Left ventricle myocardium inferior (tissue), 1 donor: ENCODE results near the gene DCAF8. TPM values are rescaled to one million over a fixed set of nuclear protein-coding genes. Genes with fewer than 3 reads are reported as not detected.

Experiments
- DNase-seq: peaks from one replicate; pipeline ENCODE4 v3.0.0-alpha.2; 2020
- H3K27ac ChIP-seq: fragments of 200-600 bp; replicated peaks from 2 replicates; pipeline ENCODE4 v1.8.0; 2021
- H3K27me3 ChIP-seq: fragments of 200-600 bp; 2 replicates; pipeline ENCODE4 v1.8.0; 2021; ENCODE audit warnings: low read depth
- H3K36me3 ChIP-seq: fragments of 200-600 bp; 2 replicates; pipeline ENCODE4 v1.8.0; 2021
- H3K4me1 ChIP-seq: fragments of 200-600 bp; 2 replicates; pipeline ENCODE4 v1.8.0; 2021
- H3K4me3 ChIP-seq: fragments of 200-600 bp; 2 replicates; pipeline ENCODE4 v1.8.0; 2021; ENCODE audit warnings: mild to moderate bottlenecking, moderate library complexity
- H3K9me3 ChIP-seq: fragments of 200-600 bp; replicated peaks from 2 replicates; pipeline ENCODE4 v1.8.0; 2021
- CTCF ChIP-seq: fragments of 200-600 bp; IDR thresholded peaks from 2 replicates; pipeline ENCODE4 v1.8.0; 2021; ENCODE audit warnings: antibody characterized with exemption, mild to moderate bottlenecking, borderline replicate concordance
- intact Hi-C: fragments of 100-400 bp; cut with micrococcal nuclease; formaldehyde crosslinking; loops from one replicate; pipeline ENCODE4 v1.11.0; 2022
- total RNA-seq: library from RNA; stranded (reverse); fragmentation: NEBNext Ultra II Directional; extraction: Animal tissue kit (Norgen Biotek cat#: 25700); gene quantifications from one replicate; pipeline ENCODE4 v1.2.1, GENCODE V29; 2021
- donor health status: DM: no; HTN: yes; CAD: no; lungs with severe emphysema.

DCAF8 gene
- total RNA-seq, 1 donor from 2014 or later = 162 TPM

- peak overlapping the region; percentile 95 for H3K4me3 ChIP-seq
- no peaks in the 10 kb centered on the region for H3K9me3 ChIP-seq
- no peak for TF ChIP-seq CTCF
- H3K36me3 ChIP-seq = peaks cover 10% of the 10 kb centered on the region
- intact Hi-C loops = no loop called here
- no peaks in the 10 kb centered on the region for H3K27me3 ChIP-seq
- peaks cover 74% of the 10 kb centered on the region for H3K4me1 ChIP-seq
- no peak for DNase-seq
- H3K27ac ChIP-seq = peak overlapping the region; percentile 96
Observed at GRCh38 chr1:160206421-160207117, 55.8 kb downstream of the DCAF8 start.

GRCh38 chr1:160206036-160206389, 56.3 kb downstream of the DCAF8 start:
- peak overlapping the region; percentile 96 for H3K27ac ChIP-seq

GRCh38 chr1:160205242-160206035, 56.9 kb downstream of the DCAF8 start, which contains the start of gene PEA15:
TSS of gene PEA15 (plus strand) at chr1:160205384. CDS start at chr1:160211545, 6,161 bp downstream.
- Histone ChIP-seq H3K4me1 (peaks cover 62% of the 10 kb centered on the region), H3K36me3 (peaks cover 5% of the 10 kb centered on the region), H3K27me3 (no peaks in the 10 kb centered on the region), H3K4me3 (peak within 1 kb of the TSS; percentile 95), H3K9me3 (no peaks in the 10 kb centered on the region), H3K27ac (peak within 1 kb of the TSS; percentile 96)
- peak; percentile 85 for DNase-seq
- intact Hi-C loops = no loop called here
- no peak for TF ChIP-seq CTCF

More at GRCh38 chr1:160206036-160206389, 56.3 kb downstream of the DCAF8 start:
- Histone ChIP-seq H3K9me3 (no peaks in the 10 kb centered on the region), H3K27me3 (no peaks in the 10 kb centered on the region), H3K4me1 (peaks cover 68% of the 10 kb centered on the region), H3K36me3 (peaks cover 5% of the 10 kb centered on the region), H3K4me3 (peak overlapping the region; percentile 95)
- no peak for TF ChIP-seq CTCF
- intact Hi-C loops = no loop called here
- DNase-seq = peak; percentile 33

GRCh38 chr1:160204526-160205241, 57.7 kb downstream of the DCAF8 start:
- DNase-seq = no peak
- TF ChIP-seq CTCF = no peak
- peaks cover 5% of the 10 kb centered on the region for H3K36me3 ChIP-seq
- peaks cover 55% of the 10 kb centered on the region for H3K4me1 ChIP-seq
- intact Hi-C loops = no loop called here
- H3K4me3 ChIP-seq = peak overlapping the region; percentile 95
- no peaks in the 10 kb centered on the region for H3K9me3 ChIP-seq
- H3K27ac ChIP-seq = peak overlapping the region; percentile 96
- no peaks in the 10 kb centered on the region for H3K27me3 ChIP-seq

GRCh38 chr1:160200786-160201185, 61.6 kb downstream of the DCAF8 start:
- intact Hi-C loops = no loop called here
- Histone ChIP-seq H3K27me3 (no peaks in the 10 kb centered on the region), H3K4me3 (no peak overlapping the region), H3K27ac (no peak overlapping the region), H3K9me3 (no peaks in the 10 kb centered on the region), H3K4me1 (peaks cover 22% of the 10 kb centered on the region), H3K36me3 (no peaks in the 10 kb centered on the region)
- TF ChIP-seq CTCF = no peak
- no peak for DNase-seq
